Mammary epithelial cell (primary cell): ENCODE results near the gene CDRT4.

Source experiments
- EZH2 ChIP-seq: IDR thresholded peaks from 2 replicates; pipeline ENCODE4 v1.6.1; 2012; ENCODE audit warnings: low read length, inconsistent platforms, borderline replicate concordance
- TF ChIP-seq, protein P1 (sequence below), 2 donors: IDR thresholded peaks in 1 of 2; conservative IDR thresholded peaks in 1 of 2; 2 replicates each; pipeline ENCODE4 v1.5.1; 2011 to 2012; ENCODE audit warnings: inconsistent platforms in 2 of 2, low read length in 2 of 2, mild to moderate bottlenecking in 2 of 2, control low read depth in 1 of 2, low read depth in 1 of 2; ENCODE audit not compliant: insufficient read depth in 1 of 2; ENCODE audit errors: extremely low read depth in 1 of 2

DNA sequence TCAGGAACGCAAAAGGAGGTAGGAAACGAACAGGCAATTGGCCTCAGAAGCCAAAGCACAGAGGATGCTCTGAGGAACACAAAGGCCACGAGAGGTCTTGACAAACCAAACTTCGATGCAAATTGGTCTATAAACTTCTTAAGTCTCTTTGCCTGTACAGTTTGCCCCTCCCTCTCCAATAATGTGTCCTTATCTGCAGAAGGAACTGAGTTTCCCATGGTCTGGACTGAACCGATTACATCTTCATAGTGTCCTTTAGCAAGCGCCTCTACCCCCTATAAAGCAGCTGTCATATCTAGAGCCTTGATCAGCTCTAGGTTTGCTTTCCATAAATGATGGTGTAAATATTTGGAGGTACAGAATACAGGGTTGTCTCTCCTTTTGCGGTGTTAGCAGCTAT lies 3.1 kb upstream of the CDRT4 start:
- TF ChIP-seq, protein P1, sequence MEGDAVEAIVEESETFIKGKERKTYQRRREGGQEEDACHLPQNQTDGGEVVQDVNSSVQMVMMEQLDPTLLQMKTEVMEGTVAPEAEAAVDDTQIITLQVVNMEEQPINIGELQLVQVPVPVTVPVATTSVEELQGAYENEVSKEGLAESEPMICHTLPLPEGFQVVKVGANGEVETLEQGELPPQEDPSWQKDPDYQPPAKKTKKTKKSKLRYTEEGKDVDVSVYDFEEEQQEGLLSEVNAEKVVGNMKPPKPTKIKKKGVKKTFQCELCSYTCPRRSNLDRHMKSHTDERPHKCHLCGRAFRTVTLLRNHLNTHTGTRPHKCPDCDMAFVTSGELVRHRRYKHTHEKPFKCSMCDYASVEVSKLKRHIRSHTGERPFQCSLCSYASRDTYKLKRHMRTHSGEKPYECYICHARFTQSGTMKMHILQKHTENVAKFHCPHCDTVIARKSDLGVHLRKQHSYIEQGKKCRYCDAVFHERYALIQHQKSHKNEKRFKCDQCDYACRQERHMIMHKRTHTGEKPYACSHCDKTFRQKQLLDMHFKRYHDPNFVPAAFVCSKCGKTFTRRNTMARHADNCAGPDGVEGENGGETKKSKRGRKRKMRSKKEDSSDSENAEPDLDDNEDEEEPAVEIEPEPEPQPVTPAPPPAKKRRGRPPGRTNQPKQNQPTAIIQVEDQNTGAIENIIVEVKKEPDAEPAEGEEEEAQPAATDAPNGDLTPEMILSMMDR (conservative IDR thresholded peaks at IDR 0.05 in 1 of 2, IDR thresholded peaks at IDR 0.05 in 1 of 2; ENCODE audit: extremely low read depth in 1 of 2, insufficient read depth in 1 of 2, low read depth in 1 of 2, low read length in 2 of 2), result no peak
- no peak for TF ChIP-seq EZH2
